GM12891 (cell line): ENCODE results near the gene PFN3.
"Not testable (repeated sequence)": the region's sequence is repeated elsewhere in the genome, so short reads cannot be mapped to it uniquely, and the experiment has no call there.

Experiments used
- DNase-seq: peaks from one replicate; pipeline ENCODE4 v3.0.0; 2011; ENCODE audit warnings: low spot score; ENCODE audit not compliant: insufficient read length
- FAIRE-seq: peaks from 2 replicates; lab custom pipeline; 2011; peaks lifted over from hg19 to GRCh38; lab: Jason Lieb, UNC
- PAX5 ChIP-seq: IDR thresholded peaks from 2 replicates; pipeline ENCODE4 v1.6.1; 2011; ENCODE audit warnings: low read length, moderate library complexity, mild to moderate bottlenecking; ENCODE audit not compliant: insufficient read depth, severe bottlenecking
- POLR2A ChIP-seq: IDR thresholded peaks from 2 replicates; pipeline ENCODE4 v1.6.1; 2011; ENCODE audit warnings: low read depth, low read length, control low read depth
- POLR2AphosphoS5 ChIP-seq: IDR thresholded peaks from 2 replicates; pipeline ENCODE4 v1.6.1; 2011; ENCODE audit warnings: low read depth, low read length, control low read depth
- POU2F2 ChIP-seq: IDR thresholded peaks from 2 replicates; pipeline ENCODE4 v1.6.1; 2011; ENCODE audit warnings: low read depth, mild to moderate bottlenecking, control low read depth, low read length, moderate library complexity
- SPI1 ChIP-seq: IDR thresholded peaks from 2 replicates; pipeline ENCODE4 v1.6.1; 2011; ENCODE audit warnings: low read depth, low read length, control low read depth
- TAF1 ChIP-seq: IDR thresholded peaks from 2 replicates; pipeline ENCODE4 v1.6.1; 2011; ENCODE audit warnings: low read depth, low read length, control low read depth

Gene PFN3

DNA sequence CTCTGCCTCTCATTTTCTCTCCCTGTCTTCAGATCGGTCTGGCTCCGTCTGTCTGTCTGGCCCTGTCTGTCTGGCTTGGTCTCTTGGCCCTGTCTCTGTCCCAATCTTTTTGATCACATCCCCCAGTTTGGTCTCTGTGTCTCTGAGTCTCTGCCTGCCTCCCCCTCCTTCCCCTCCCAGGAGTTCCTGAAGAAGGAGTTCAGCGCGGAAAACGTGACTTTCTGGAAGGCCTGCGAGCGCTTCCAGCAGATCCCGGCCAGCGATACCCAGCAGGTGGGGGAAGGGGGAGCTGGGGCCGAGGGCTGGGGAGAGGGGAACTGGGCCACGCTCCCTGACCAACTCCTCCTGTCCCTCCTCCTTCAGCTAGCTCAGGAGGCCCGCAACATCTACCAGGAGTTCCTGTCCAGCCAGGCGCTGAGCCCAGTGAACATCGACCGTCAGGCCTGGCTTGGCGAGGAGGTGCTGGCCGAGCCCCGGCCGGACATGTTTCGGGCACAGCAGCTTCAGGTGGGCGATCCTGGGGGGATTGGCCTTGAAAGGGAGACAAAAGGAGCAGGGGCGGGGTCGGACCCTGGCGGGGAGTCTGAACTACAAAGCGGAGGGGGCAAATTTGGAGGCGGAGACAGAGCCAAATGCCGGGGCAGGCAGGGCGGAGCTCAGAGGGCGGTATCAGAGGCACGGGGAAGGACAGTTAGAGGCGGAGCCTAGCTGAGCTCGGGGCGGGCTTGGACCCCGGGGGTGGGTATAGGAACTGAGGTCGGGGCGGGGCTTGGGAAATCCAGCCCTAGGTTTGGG lies 33.7 kb downstream of the PFN3 start:
- TF ChIP-seq PAX5 = no peak
- TF ChIP-seq TAF1 = no peak
- no peak for TF ChIP-seq POU2F2
- no peak for TF ChIP-seq POLR2A
- TF ChIP-seq SPI1 = no peak
- DNase-seq (no peak), FAIRE-seq (no peak)

DNA sequence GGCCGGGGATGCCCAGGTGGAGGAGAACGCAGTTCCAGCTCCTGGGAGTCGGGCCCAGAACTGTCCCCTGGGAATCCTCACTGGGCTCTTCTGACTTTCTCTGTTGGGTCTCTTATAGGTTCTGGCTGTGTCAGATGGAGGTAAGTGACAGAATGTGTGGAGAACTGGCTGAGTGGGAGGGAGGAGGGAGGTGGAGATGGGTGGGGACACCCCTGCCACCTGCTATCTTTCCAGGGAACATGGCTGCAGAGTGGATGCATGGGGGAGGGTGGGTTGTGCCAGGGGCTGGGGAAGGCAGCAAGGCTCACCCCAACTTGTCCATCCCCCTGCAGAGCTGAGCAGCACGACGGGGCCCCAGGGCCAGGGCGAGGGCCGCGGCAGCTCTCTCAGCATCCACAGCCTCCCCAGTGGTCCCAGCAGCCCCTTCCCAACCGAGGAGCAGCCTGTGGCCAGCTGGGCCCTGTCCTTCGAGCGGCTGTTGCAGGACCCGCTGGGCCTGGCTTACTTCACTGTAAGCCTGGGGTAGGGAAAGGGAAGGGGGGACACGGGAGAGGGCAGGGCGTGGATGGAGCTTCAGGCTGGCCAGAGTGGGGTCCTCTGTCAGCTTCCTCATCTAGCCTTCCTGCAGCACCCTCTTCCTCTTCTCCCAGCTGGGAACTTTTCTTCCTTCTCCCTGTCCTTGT lies 34.5 kb downstream of the PFN3 start:
- no peak for DNase-seq
- FAIRE-seq = no peak
- TF ChIP-seq POLR2AphosphoS5 (no peak), PAX5 (no peak), SPI1 (no peak), POLR2A (no peak), POU2F2 (no peak), TAF1 (no peak)

DNA sequence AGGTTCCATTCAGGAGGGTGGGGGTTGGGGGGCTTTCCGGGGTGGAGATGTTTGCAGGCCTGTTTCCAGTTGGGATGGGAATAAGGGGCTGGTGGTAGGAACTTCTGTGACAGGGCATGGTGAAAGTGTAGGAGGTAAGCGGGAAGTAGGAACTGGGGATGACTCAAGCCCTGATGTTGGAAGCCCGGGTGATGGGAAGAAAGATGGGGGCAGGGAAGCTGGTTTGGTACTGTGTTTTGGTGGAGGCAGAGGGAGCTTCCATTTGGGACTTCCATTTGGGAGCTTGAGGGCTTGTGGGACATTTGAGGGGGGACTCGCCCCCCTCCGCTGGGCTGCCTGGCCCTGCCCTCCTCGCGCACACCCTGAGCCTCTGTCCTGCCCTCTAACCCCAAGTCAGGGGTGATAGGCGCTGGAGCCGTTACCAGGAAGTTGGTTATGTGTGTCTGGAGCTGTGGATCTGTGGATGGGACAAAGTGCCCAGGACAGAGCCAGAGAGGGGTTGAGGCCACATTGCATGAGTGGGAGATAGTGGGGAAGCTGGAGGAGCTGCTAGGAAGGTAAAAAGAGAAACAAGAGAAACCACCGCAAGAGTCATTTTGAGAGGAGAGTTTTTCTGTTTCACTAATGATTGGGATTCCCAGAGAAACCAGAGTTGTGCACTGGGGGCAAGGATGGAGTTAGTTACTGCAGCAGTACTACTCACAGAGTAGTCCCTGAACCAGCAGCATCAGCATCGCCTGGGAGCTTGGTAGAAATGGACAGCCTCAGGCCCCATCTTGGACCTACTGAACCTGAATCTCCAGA lies 36.1 kb downstream of the PFN3 start:
- FAIRE-seq (peak; percentile 81), DNase-seq (no peak)
- TF ChIP-seq SPI1 (peak; percentile 5; the same call in 1 of the 2 replicates), PAX5 (no peak), POU2F2 (no peak), POLR2A (no peak), POLR2AphosphoS5 (no peak)

DNA sequence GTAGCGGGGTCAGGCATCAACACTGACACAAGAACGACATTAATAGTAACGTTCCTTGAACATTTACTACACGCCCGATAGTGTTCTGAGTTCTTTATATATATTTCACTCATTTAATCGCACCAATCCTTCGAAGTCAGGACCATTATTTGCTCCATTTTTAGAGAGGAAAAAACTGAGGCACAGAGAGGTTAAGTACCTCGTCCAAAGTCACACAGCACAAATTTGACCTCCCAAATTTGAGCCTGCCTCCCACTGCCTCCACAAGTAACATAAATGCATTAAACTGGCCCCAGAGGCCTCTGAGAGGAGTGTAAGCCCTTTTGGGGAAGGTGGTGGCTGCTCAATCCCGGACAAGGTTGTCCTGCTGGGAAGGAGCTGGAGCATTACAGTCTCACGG lies 36.9 kb downstream of the PFN3 start:
- TF ChIP-seq PAX5 = no peak
- TF ChIP-seq POLR2A = no peak
- TF ChIP-seq POU2F2 = no peak
- no peak for TF ChIP-seq TAF1
- TF ChIP-seq POLR2AphosphoS5 = no peak
- TF ChIP-seq SPI1 = no peak
- FAIRE-seq = no peak
- no peak for DNase-seq

DNA sequence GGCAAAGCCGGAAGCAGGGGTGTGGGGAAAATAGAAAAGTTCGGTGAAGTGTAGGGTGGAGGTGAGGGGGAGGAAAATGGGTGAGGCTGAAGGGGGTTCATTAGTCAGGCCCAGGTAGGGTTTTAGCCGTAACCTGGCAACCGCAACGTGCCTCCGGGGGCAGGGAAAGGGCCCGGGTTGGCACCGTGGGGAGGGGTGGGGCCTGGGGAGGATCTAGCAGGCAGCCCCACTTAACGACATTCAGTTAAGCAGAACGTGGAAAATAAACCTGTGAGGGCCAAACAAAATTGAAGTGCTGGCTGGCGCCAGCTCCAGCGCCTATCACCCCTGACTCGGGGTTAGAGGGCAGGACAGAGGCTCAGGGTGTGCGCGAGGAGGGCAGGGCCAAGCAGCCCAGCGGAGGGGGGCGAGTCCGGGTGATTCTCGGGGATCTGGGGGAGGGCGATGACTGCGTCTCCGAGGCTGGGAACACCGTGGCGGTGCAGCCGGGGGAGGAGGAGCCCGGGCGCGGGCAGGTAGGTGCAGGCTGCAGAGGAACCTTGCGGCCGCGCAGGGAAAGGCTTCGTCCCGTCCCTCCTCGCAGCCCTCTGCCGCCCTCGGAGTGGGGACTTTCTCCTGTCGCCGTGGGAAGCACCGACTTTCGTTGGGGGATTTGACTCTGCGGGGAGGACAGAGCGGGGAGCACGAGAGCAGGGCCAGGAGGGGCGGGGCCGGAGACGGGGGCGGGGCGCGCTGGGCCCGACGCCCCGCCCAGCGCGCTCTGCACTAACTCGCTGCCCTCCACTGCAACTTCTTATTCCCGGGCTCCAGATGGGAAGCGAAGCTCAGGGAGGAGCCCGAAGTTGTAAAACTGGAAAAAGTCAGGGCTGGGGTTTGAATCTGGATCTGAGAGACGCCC lies 37.6 kb downstream of the PFN3 start:
- TF ChIP-seq SPI1 = no peak
- TF ChIP-seq POU2F2 = no peak
- TF ChIP-seq PAX5 = no peak
- no peak for TF ChIP-seq POLR2AphosphoS5
- no peak for TF ChIP-seq POLR2A
- no peak for TF ChIP-seq TAF1
- peak; percentile 94 for FAIRE-seq

DNA sequence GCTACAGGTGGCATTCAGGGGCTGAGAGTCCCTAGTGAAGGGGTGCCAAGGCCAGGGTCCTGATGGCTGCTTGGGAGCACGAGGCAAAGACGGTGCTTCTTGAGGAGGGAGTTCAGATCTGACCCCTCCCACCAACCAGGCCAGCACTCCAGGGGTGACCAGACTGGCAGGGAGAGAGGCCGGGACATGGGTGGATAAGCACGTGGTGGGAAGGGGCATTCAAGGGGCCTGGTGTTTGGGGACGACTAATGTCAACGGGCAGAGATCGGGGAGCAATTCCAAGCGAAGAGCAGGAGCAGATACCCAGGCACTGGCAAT lies 38.2 kb downstream of the PFN3 start:
- TF ChIP-seq POU2F2 = no peak
- no peak for TF ChIP-seq POLR2A
- TF ChIP-seq TAF1 = no peak
- no peak for TF ChIP-seq PAX5
- no peak for TF ChIP-seq SPI1
- no peak for TF ChIP-seq POLR2AphosphoS5
- no peak for FAIRE-seq

More for the DNA sequence above, 37.6 kb downstream of the PFN3 start:
- peak; percentile 64 for DNase-seq

DNA sequence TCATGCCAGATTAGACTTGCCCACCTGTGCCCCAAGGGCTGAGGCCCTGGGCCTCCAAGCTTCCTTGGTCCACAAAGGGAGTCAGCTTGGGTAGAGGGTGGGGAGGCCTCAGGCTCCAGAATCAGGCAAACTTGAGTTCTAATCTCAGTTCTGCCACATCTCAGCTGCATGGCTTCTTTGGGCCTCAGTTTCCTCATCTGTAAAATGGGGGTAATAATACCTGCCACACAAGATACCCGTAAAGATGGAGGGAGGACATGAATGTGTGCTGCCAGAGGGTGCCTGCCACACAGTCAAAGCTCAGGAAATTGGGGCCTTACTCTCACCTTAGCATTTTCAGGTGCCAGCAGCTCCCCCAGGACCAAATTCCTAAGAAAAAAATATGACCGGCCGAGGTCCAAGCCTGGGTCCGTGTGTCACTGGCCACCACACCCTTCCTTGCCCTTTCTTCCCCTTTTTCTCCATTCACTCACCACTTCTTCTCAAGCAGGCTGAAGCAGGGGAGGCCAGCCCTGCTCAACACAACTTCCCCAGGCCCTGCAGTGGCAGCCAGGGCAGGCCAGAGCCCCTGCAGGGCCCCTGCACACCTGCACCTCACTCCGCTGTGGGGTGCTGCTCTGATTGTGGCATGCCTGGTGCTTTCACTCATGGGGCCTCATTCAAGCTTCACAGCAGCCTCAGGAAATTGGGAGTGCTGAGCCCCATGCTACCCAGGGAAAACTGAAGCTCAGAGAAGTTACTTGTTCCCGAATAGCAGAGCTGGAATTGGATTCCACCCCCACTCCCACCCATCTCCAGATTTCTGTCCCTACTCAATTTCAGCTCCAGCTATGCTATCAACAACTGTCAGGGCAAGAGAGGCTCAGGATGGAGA lies 38.8 kb downstream of the PFN3 start:
- DNase-seq (no peak), FAIRE-seq (no peak)
- no peak for TF ChIP-seq POU2F2
- no peak for TF ChIP-seq POLR2AphosphoS5
- TF ChIP-seq PAX5 = no peak
- TF ChIP-seq POLR2A = no peak
- TF ChIP-seq TAF1 = no peak

More for the DNA sequence above, 38.2 kb downstream of the PFN3 start:
- no peak for DNase-seq

DNA sequence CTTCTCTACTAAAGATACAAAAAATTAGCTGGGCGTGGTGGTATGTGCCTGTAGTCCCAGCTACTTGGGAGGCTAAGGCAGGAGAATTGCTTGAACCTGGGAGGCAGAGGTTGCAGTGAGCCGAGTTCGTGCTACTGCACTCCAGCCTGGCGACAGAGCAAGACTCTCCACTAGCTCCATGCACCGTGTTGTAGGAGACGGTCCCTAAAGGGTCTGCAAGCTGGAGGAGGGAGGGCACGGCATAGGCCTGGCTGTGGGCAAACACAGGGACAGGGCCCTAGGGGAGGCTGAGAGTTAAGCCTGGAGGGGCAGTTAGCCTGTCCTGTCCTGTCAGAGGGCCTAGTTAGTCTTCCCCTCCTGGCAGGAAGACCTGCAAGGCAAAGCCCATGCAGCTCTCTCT lies 39.7 kb downstream of the PFN3 start:
- FAIRE-seq, DNase-seq: not testable (repeated sequence)
